Measurements from ENCODE around the gene PPFIBP1.

The PPFIBP1 gene

DNA sequence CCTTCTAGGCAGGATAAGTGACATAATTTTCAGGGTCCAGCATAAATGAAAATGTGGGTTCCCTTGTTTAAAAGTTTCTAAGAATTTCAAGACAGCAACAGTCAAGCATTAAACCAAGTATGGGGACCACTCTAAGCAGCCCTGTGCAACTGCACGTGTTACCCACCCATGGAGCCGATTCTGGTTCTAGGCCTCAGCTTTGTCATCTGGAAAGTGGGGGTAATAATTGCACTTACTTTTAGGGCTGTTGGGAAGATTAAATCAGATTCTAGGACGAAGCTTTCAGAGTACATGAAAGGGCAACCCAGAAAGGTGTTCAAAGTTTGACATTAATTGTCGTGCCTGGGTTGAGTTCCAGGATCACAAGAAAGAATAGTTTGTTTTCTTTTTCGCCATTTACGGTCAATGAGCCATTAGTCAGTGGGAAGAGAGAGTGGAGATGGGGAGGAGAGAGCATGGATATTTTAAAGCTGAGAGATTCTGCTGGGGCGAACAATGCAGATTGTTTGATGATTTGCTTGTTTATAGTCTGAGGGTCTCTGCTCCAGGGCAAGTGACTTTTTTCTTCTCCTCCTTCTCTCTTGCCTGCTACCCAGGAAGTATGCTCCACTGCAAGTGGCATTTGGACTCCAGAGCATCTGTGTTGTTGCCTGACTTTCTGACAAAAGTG is 10.7 kb upstream of the PPFIBP1 start:
- no peak for DNase-seq (ENCODE audit: low read depth)

DNA sequence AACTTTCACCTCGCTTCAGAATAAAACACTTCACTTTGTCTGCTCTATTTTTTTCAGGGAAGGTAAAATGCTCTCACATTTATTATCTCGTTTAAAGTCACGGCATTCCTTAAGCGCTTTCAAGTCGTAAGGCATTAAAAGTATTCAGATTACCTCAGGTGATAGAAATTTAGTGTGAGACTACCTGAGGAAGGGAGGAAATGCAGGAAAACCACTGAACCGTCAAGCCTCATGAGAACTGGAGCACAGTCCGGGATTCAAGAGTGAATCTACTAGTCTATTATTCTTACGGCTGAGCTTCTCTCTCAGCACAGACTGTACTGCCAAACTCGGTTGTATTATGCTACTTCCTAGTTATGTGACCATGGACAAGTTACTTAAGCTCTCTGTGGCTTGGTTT is 8.3 kb upstream of the PPFIBP1 start:
- DNase-seq (ENCODE audit: low read depth): no peak

DNA sequence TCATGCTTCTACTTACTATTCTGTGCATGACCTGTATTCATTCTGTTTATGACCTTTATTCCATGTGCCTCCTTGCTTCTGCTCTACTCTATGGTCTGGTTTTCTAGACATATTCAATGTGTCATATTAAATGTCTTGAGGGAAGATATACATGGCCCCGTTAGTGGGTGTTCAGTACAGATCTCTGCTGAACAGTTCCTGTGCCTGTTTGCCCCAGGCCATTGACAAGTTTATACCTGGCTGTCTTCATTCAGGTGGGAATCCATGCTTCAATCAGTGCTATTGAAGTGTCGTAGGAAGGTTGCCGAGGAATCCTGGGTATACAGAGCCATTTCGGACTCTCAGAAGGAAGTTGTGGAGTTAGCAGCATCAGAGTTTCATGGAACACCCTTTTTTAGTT is 7.4 kb upstream of the PPFIBP1 start:
- DNase-seq (ENCODE audit: low read depth): no peak

DNA sequence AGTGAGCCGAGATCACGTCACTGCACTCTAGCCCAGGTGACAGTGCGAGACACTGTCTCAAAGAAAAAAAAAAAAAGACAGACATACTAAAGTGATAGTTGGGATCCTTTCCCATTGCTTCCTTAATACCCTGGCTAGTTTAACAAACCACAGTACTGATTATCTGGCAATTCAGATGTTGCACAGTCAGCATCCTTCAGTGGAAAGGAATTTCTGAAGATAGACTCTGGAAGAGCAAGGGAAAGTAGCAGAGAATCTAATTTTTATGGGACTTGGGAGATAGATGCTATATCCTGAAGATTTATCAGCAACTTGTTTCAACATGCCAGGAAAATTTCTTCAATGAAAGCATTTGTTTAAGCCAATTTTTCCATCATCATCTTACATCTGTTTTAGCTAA is 6.5 kb upstream of the PPFIBP1 start:
- no peak for DNase-seq (ENCODE audit: low read depth)

DNA sequence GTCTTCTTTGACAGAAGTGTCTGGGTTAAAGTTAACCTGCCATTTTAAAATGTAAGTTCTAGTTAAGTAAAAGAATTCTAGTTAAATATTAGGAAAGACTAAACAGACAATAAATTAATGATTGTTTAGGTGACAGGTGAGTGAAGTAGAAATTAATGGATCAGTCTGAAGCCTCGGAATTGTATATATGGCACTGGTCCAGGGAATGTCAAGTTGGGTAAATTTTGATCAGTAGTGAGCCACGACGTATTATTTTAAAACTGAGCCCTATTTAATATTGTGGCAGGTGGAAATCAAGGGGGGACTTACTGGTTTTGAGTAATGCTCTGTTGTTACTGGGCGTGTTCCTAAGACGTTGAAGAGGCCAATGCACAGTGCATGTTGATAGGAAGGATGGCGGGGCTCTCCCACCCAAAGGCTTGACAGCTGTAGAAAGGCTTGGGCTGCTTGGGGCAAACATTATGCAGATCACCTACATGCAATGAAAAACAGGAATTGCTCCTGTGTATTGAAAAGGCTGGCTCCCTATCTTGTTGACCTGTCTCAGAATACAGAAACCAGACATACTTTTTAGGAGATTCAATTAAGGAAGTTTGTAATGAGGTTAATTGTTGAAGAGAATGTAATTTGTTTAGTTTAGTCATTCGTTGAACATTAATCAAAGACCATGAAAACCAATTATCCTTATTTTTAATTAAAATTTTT is 5.9 kb upstream of the PPFIBP1 start:
- DNase-seq (ENCODE audit: low read depth): no peak

DNA sequence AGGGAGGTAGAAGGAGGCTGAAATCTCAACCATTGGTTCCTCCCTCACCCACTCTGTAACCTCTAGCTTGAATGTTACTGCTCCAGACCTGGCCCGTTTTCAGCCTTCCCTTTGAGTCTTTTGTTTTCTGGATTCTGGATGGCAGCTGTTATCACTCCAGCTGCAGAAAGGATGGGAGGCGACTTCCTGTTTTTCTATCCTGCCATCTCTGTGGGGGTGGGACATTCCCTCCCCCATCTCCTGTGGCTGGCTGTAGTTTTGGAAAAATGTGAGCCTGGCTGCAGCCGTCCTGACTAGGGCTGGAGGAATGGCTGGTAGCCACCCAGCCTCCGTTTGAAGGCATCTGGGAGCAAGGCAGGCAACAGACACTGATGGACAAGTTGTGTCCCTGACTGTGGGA is 2.9 kb upstream of the PPFIBP1 start:
- no peak for DNase-seq (ENCODE audit: low read depth)

DNA sequence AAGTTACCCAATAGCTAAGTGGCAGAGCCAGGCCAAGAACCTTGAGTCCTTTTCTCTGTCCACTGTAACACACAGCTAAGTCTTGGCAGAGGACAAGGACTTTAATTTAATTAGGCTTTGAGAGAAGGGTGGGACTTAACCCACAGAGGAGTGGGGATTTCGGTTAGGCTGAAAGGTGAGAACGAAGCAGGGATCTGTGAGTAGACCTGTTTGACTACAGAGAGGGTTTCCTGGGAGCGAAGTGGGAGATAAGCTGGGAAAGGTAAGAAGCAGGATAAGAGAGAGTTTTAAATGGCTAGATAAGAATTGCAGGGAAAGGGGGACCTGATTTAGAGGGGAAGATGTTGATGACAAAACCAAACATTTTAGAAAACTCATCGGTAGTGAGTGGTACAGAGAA is 2.0 kb upstream of the PPFIBP1 start:
- DNase-seq (ENCODE audit: low read depth): no peak

DNA sequence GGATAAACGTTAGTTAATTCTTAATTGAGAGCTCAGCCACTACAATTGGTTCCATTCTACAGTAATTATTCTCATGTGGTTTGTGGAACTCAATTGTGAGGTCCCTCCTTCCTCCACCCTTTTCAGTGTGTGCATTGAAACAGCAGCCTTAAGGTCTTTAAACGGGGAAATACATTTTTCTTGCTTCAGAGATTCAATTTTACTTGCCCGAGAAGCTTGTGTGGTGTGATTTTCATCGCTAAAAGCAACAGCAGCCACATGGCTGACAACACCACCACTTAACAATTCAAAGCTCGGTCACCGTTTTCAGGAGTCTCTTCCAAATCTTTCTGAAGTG is 733 bp upstream of the PPFIBP1 start:
- no peak for DNase-seq (ENCODE audit: low read depth)

DNA sequence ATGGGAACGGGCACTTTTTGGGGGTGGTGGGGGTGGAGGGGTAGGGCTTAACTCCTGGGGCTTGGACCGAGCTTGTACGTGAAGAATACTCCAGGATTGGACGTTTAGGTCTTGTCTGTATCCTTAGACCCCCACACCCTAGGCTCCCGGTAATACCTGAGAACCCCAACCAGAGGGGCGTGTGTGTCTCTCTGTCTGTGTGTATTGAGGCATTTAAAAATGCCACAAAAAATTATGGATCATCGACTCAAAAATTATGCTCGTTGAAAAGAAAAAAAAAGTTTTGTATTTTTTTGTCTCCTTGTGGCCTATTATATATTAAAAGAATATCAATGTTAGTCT is 459 bp downstream of the PPFIBP1 start:
- no peak for DNase-seq (ENCODE audit: low read depth)

DNA sequence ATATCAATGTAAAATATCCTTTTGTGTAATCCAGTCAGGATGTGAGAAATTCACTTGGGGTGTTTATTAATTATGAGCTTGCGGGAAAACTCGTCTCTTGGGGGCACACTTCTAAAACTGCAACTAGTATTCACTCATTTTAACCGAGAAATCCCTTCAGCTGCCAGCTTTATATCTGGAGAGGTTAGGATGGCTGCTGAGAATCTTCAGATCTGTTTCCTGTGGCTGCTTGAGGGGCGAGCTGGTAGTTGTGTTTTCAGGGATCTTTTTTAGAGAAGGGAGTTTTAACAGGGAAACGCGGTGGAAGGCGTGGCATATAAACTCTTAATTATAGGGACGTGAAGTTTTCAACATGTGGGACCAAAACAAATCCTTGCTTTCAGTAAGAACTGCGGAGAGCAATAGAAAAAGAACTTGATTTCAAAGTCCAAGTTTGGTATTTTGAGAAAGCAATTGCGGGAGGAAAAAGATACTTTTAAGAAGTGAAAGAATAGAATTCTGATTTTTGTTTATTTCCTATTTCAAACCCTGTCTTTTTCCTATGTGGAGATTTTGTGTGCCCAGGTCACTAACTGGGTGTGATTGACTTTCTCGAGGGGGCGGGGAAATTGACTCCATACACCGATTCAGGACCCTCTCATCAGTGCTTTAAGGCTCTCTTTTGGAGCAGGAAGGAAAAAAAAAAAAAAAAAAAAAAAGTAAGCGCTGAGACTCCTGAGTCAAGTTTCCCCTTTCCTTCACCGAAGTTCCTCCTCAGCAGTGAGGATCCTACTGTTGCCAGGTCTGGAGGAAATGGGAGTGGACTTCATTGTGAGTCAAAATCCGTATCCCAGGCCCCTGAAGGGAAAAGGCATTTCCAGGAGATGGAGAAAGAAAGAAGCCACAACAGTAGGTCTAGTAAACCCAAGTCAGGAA is 1.1 kb downstream of the PPFIBP1 start:
- DNase-seq (ENCODE audit: low read depth): no peak

DNA sequence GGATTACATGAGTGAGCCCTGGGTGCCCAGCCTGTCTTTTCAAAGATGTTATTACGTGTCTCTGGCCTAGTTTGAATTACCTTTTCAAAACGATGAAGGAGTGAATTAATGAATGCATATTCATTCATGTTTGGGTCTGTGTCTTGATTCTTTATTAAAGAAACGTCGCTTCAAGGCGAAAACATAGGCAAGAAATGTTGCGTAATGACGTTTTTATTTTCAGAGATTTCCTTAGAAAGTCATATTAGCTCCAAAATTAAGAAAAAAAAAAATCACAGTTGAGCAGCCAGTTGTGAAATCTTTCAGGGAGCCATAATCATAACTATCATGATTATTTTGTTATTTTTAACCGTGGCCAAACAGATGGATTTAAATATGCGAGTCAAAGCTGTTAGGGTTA is 3.5 kb downstream of the PPFIBP1 start:
- DNase-seq (ENCODE audit: low read depth): no peak

DNA sequence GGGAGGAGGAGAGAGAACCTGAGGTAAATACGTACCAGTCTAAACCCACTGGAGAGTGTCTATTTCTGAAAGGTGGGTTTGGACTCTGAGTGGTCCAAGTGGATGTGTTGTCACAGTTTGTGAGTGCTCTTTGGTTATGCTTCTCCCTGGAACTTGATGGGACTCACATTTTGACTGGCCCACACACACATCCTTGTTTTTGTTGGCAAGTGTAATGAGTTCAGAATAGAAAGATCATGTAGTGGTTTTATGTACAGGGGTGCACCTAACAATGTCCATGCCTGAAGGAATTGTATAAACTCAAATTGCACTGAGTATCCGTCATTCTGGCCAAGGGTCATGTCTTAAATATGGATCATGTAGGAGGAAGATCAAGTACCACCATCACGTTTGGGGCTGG is 4.8 kb downstream of the PPFIBP1 start:
- no peak for DNase-seq (ENCODE audit: low read depth)

DNA sequence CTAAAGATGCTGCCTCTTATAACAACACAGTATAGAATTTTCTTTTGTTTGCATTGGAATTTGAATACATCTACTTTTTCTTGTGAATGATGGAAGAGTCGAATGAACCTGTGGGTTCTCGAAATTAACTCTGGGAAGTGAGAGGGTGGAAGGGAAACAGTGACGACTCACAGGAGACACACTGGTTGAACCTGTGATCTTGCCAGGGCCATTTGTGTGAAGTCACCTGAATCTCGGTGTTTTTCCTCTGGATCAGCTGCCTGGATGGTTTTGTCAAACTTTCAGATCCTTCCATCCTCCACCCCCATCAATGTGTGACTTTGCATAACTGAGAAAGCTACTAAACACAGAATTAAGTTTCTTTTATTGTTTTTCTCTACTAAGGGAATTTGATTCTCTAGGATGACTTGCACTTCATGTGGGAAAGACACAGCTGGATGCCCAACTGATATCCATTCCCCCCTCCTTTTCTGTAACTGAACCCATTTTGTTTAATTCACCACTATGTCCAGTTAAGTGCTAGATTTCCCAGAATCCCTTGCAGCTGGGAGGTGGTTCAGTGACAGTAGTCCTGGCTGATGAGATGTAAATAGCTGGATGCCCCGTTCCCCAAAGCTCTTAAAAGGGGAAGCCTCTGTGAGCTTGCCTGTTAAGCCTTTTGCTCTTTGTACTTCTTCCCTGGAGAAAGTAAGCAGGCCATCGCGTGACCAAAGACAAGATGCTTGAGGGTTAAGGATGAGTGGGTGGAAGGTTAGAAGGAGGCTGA is 6.3 kb downstream of the PPFIBP1 start:
- no peak for DNase-seq (ENCODE audit: low read depth)

DNA sequence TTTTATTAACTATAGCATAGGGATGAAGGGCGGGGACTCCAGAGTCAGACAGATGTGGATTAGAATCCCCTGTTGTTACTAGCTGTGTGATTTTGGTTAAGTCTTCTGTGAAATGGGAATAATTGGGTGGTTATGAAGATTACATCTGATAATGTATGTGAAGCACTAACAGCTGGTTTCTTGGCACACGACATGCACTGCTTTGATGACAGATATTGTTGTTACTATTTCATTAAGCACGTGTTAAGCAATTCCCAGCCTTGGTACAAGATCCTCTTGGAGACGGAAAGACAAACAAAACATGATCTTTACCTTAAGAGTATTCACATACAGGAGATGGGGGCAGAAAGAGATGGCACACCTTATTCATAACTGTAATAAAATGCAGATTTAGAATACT is 7.9 kb downstream of the PPFIBP1 start:
- DNase-seq (ENCODE audit: low read depth): no peak

DNA sequence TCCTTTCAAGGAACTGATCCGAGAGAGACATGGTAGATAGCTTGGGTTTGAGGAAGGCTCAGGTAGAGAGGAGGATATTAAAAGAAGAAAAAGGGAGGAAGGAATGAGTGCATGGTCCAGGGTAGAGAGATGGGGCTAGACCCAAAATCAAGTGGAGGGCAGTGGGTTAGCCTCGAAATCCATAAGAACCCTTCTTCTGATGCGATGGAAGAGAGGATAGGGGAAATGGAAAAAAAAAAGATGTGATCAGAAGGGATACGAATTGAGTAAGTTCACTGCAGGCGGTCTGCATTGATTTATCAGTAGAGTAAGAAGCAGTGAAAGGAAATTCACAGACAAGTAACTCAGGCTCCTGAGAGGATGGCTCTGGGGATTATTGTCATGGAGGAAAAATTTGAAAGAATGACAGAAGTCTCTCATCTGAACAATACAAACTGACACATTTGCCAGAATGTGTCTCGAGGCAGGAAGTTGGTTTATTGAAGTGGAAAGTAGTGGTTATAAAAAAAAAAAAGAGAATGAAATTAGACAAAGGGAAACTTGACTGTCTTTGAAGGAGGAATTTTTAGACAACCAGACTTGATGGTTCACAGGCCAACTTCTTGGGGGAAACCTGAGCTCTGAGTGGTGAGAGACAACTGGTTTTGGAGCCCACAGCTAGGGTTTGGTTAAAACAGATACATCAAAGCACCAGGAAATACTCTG is 10.2 kb downstream of the PPFIBP1 start:
- no peak for DNase-seq (ENCODE audit: low read depth)

DNA sequence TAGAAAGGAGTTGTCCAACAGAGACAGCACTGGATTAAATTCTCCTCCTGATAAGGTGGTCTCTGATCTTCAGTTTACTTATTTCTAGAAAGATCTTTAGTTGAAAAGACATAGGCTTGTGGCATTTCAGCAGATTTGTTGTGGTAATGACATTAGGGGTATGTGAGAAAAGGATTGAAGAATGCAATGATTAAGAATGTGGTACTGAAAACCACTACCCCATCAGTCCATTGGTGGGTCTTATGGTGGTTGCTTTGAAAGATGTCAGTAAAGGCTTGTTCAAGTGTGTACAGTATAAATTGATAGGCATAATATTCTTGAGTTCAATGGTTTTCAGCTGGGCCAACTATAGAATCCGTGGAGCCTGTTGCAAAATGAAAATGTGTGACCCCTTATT is 10.8 kb downstream of the PPFIBP1 start:
- no peak for DNase-seq (ENCODE audit: low read depth)

DNA sequence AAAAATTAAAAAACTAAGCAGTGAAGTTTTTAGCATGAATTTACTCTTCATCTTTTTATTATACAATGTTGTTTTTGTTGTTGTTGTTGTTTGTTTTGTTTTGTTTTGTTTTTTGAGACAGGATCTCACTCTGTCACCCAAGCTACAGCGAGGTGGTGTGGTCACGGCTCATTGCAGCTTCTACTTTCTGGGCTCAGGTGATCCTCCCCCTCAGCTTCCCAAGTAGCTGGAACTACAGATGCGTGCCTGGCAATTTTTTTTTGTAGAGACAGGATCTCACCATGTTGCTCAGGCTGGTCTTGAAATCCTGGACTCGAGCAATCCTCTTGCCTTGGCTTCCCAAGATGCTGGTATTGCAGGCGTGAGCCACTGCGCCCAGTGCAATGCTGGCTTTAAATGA is 11.3 kb downstream of the PPFIBP1 start:
- DNase-seq (ENCODE audit: low read depth): no peak

DNA sequence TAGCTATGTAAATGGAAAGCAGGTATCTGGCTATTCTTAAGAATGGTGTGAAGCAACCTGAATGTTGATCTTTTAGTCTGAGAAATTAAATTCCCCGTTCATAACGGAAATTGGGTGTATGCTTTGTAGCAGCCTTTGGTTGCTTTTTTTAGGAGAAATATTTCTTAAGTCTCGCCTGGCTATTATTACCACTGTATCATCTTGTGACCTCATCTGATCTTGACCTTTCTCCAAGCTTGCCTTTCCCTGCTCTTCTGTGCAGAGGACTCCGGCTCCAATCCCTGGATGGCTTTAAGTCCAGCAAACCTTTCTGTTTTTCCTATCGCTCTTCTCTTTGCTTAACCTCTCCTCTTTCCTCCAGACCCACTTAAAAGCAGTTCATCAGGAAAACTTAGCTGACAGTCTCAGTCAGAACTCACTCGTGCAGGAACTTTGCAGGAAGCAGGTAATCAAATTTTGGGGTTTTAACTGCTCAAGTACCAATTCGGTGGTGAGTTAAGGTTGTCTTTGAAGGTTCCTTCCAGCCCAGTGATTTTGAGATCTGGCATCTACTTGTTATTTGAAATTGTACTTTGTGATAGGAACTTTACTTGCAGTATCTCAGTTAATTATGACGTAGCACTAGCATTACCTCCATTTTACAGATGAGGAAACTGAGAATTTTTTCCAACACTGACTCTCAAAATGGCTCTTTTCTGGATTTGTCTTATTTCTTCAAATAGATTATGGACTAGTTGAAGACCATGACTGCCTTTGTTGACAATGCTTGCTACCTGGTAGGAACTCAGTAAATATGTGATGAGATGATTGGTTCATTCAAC is 14.1 kb downstream of the PPFIBP1 start:
- no peak for DNase-seq (ENCODE audit: low read depth)

DNA sequence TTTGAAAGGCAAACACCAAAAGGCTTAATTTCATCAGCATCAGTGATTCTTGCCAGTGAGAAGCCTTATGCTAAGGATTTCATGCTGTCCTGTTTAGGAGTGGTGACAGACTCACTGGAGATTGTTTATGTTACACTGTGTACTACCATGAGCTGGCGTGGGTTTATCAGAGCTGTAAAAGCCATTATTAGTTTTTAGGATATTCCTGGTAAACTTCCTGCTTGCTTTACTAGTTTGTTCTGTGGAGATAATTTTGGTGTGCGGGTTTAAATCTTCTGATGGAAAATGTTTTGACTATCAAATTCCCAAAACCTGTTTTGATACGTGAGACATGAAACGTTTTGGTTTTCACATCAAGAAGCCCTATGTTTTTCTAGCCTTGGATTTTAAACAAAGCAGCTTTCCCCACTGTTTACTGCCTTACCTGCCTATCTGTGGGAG is 15.2 kb downstream of the PPFIBP1 start:
- no peak for DNase-seq (ENCODE audit: low read depth)

DNA sequence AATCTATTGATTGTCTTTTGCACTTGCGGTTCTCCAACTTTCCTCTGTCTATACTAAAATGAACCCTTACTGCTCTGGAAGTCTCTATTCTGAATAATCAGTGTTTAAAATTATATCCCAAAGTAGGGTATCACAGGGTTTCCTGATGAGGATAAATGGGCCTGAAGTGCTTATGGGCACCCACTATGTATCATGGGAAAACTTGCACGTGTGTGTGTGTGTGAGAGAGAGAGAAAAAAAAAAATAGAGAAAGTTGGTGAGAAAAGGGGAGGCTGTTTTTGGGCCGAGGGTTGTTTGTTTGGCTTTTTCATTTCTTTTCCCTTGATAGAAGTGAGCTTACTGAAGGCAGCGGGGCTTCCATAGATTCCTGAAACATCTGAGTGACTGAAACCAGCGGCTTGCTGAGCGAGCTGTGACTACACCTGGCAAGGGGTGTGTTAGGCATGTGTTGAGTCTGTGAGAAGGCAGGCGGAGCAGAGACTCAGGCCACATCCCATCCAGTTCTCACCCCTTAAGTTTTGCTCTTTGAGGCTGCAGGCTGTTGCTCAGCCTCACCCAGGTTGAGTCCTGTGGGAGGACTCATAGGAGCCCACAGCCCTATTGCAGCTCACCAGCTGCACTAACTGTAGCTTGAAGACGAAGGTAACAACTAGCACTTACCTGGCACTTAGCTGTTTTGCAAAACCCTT is 17.2 kb downstream of the PPFIBP1 start:
- DNase-seq (ENCODE audit: low read depth): no peak

All from T-helper 22 cell (primary cell).